K562 (cell line): ENCODE data around the gene LRRC4C. TPM values are rescaled to one million over a fixed set of nuclear protein-coding genes. Genes with fewer than 3 reads are reported as not detected.

Source experiments
- ATAC-seq: fragments of 200-7000 bp; cut with Tn5 transposase; 3 replicates; pipeline ENCODE4 v1.9.1; 2020; ENCODE audit warnings: moderate library complexity
- BruUV-seq: library from RNA; stranded (reverse); fragments of 400-500 nt; replicated peaks from 2 replicates; lab custom pipeline; 2021; lab: Mats Ljungman, UMichigan
- CTCF ChIA-PET: fragments of 300-600 bp; formaldehyde crosslinking; extraction: SDS; loops from one replicate; lab custom pipeline; 2021; ENCODE audit warnings: low intra/inter-chr PET ratio; lab: Yijun Ruan, JAX
- POLR2A ChIA-PET: fragments of 300-600, 350-650 bp; sonication (Branson Sonifier 250); formaldehyde crosslinking; extraction: SDS; loops from one replicate; lab custom pipeline; 2021; ENCODE audit warnings: antibody characterized with exemption, inconsistent platforms; lab: Yijun Ruan, JAX
- DNase-seq, 4 experiments: peaks; one replicate each; pipeline versions ENCODE4 v3.0.0 to v3.0.0-alpha.2; 2011 to 2018; ENCODE audit warnings: low spot score in 3 of 4, mixed read lengths in 3 of 4; ENCODE audit errors: extremely low read depth in 1 of 4
- FAIRE-seq: peaks from 2 replicates; lab custom pipeline; 2011; peaks lifted over from hg19 to GRCh38; lab: Jason Lieb, UNC
- H2AFZ ChIP-seq: 2 replicates; pipeline ENCODE4 v1.6.0; 2011; ENCODE audit warnings: low read depth, low read length, control low read depth, inconsistent platforms
- H3K27ac ChIP-seq: fragments of 200-600 bp; 3 replicates; pipeline ENCODE4 v1.8.0; 2011; ENCODE audit warnings: low read depth, mild to moderate bottlenecking, control low read depth, inconsistent platforms, low read length, moderate library complexity, mixed read lengths; ENCODE audit errors: extremely low read depth
- H3K27me3 ChIP-seq, 2 experiments: fragments of 300-600 bp in 1 of 2; 2 replicates in 1 of 2; 3 replicates in 1 of 2; pipeline versions ENCODE4 v1.6.0 to v1.8.0; 2011; ENCODE audit warnings: inconsistent platforms in 2 of 2, low read length in 2 of 2, mild to moderate bottlenecking in 1 of 2, mixed read lengths in 1 of 2, moderate library complexity in 1 of 2; ENCODE audit not compliant: control insufficient read depth in 2 of 2, insufficient read depth in 2 of 2
- H3K36me3 ChIP-seq: fragments of 300-600 bp; 3 replicates; pipeline ENCODE4 v1.8.0; 2011; ENCODE audit warnings: mild to moderate bottlenecking, low read length, inconsistent platforms; ENCODE audit not compliant: control insufficient read depth, insufficient read depth
- H3K4me1 ChIP-seq, 2 experiments: fragments of 200-600 bp in 1 of 2; replicated peaks in 1 of 2; 2 replicates in 1 of 2; 3 replicates in 1 of 2; pipeline versions ENCODE4 v1.5.1 to v1.8.0; 2011; ENCODE audit warnings: inconsistent platforms in 2 of 2, low read length in 2 of 2, mild to moderate bottlenecking in 1 of 2, mixed read lengths in 1 of 2, moderate library complexity in 1 of 2; ENCODE audit not compliant: control insufficient read depth in 2 of 2, insufficient read depth in 2 of 2
- H3K4me2 ChIP-seq: 2 replicates; pipeline ENCODE4 v1.6.1; 2011; ENCODE audit warnings: low read length, control low read depth, inconsistent platforms, mixed read lengths; ENCODE audit not compliant: insufficient read depth
- H3K4me3 ChIP-seq: fragments of 200-600 bp; sonication (generic), shearing (Covaris generic); 2 replicates; pipeline ENCODE4 v1.5.1; 2016; ENCODE audit warnings: control low read depth, inconsistent platforms
- H3K79me2 ChIP-seq: fragments of 200-600 bp; 3 replicates; pipeline ENCODE4 v1.8.0; 2011; ENCODE audit warnings: low read length, inconsistent platforms; ENCODE audit not compliant: control insufficient read depth, insufficient read depth
- H3K9ac ChIP-seq, 2 experiments: 2 replicates each; pipeline versions ENCODE4 v1.6.0 to v1.6.1; 2011; ENCODE audit warnings: low read depth in 2 of 2, low read length in 2 of 2, control low read depth in 1 of 2, inconsistent platforms in 1 of 2, mild to moderate bottlenecking in 1 of 2, mixed read lengths in 1 of 2; ENCODE audit not compliant: insufficient read depth in 1 of 2
- H3K9me1 ChIP-seq: one replicate; pipeline ENCODE4 v1.6.0; 2011; ENCODE audit warnings: inconsistent platforms, mild to moderate bottlenecking, low read length, moderate library complexity; ENCODE audit not compliant: control insufficient read depth, insufficient read depth
- H3K9me3 ChIP-seq: replicated peaks from 2 replicates; pipeline ENCODE4 v1.5.1; 2011; ENCODE audit warnings: low read depth, low read length, inconsistent platforms; ENCODE audit not compliant: control insufficient read depth, insufficient read depth
- H4K20me1 ChIP-seq: replicated peaks from 2 replicates; pipeline ENCODE4 v1.6.1; 2011; ENCODE audit warnings: low read length, inconsistent platforms, mixed read lengths; ENCODE audit not compliant: control insufficient read depth, insufficient read depth
- BHLHE40 ChIP-seq: IDR thresholded peaks from 2 replicates; pipeline ENCODE4 v1.6.1; 2011; ENCODE audit warnings: low read length, improper control_type of control experiment
- CTCF ChIP-seq, 3 experiments: IDR thresholded peaks in 2 of 3; conservative IDR thresholded peaks in 1 of 3; 2 replicates each; pipeline ENCODE4 v1.5.1; 2011 to 2012; ENCODE audit warnings: low read length in 3 of 3, mild to moderate bottlenecking in 3 of 3, control low read depth in 2 of 3, improper control_type of control experiment in 1 of 3, inconsistent platforms in 1 of 3, low read depth in 1 of 3, mixed read lengths in 1 of 3, moderate library complexity in 1 of 3; ENCODE audit not compliant: insufficient read depth in 2 of 3
- NFIC ChIP-seq: fragments of 450-650 bp; IDR thresholded peaks from 2 replicates; pipeline ENCODE4 v1.6.1; 2017; ENCODE audit warnings: mild to moderate bottlenecking, inconsistent platforms
- NFIX ChIP-seq: fragments of 250-450 bp; sonication (Bioruptor Pico); IDR thresholded peaks from 2 replicates; pipeline ENCODE4 v1.4.0; 2020; ENCODE audit warnings: low read depth, mild to moderate bottlenecking, moderate library complexity
- ZNF12 ChIP-seq: sonication (generic); formaldehyde crosslinking; IDR thresholded peaks from 2 replicates; pipeline ENCODE4 v1.4.0; 2020; ENCODE audit warnings: mild to moderate bottlenecking, missing genetic modification reagents
- WGBS: fragments of 100-300 bp; shearing (Covaris generic); methylation state at CpG from one replicate; pipeline ENCODE4 v1.1.6; 2016; ENCODE audit warnings: low coverage, mixed read lengths; ENCODE audit not compliant: insufficient coverage; ENCODE audit errors: missing lambda C conversion rate; 5-methylcytosine and 5-hydroxymethylcytosine counted together
- in situ Hi-C: fragments of 300-500 bp; cut with MboI; formaldehyde crosslinking; loops from 4 replicates; pipeline ENCODE4 v1.15.0; 2018; ENCODE audit warnings: inconsistent platforms, mixed read lengths
- intact Hi-C: fragments of 100-400 bp; cut with micrococcal nuclease; formaldehyde crosslinking; loops from 2 replicates; pipeline ENCODE4 v1.14.2; 2022
- polyA plus RNA-seq, 8 experiments: library from polyadenylated mRNA; depleted of rRNA in 4 of 8; stranded (reverse) in 5 of 8; unstranded in 3 of 8; fragments of >200 nt; fragmentation: Nextera tagmentation in 2 of 8; fragmentation: Illumina TruSeq in 1 of 8; extraction: Ambion mirVana in 2 of 8; extraction: Trizol in 1 of 8; gene quantifications; 2 replicates each; pipeline versions ENCODE4 v1.2.1 to v1.2.3, GENCODE V29; 2011 to 2014; ENCODE audit warnings: inconsistent platforms in 1 of 8, missing spikeins in 1 of 8
- total RNA-seq, 7 experiments: library from RNA; depleted of rRNA in 6 of 7; stranded (reverse); fragments of >200 nt in 6 of 7; fragmentation: Illumina TruSeq in 2 of 7; extraction: Trizol in 2 of 7; gene quantifications; 2 replicates each; pipeline versions ENCODE4 v1.2.1 to v1.2.3, GENCODE V29; 2011 to 2021; ENCODE audit warnings: low replicate concordance in 1 of 7
- TF ChIP-seq, protein P1 (sequence below): fragments of 200-800 bp; sonication (Bioruptor generic); IDR thresholded peaks from 2 replicates; pipeline ENCODE4 v1.6.1; 2016; ENCODE audit warnings: missing genetic modification characterization, missing compliant biosample characterization

Gene LRRC4C
- total and polyA plus RNA-seq, 9 of the 15 experiments (the other 6 are each of a cell fraction or from before 2014, with no cell fraction given): not detected

DNA sequence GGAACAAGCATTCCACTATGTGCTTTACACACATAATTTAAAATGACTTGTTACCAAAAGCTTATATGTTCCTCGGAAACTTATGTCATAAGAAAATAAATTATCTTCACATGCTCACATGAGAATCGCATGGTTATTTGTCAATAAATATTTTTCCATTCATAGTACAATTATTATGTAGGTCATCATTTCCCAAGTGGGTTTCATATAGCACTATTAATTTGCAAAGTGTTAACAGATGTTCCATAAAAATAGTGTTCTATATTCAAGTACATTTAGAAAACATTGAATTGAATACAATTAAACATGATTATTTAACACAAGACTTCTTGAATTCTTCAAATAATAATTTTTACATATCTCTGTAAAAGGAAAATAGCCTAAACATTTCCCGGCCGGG is 23.9 kb downstream of the LRRC4C start (continued):
- TF ChIP-seq, protein P1, sequence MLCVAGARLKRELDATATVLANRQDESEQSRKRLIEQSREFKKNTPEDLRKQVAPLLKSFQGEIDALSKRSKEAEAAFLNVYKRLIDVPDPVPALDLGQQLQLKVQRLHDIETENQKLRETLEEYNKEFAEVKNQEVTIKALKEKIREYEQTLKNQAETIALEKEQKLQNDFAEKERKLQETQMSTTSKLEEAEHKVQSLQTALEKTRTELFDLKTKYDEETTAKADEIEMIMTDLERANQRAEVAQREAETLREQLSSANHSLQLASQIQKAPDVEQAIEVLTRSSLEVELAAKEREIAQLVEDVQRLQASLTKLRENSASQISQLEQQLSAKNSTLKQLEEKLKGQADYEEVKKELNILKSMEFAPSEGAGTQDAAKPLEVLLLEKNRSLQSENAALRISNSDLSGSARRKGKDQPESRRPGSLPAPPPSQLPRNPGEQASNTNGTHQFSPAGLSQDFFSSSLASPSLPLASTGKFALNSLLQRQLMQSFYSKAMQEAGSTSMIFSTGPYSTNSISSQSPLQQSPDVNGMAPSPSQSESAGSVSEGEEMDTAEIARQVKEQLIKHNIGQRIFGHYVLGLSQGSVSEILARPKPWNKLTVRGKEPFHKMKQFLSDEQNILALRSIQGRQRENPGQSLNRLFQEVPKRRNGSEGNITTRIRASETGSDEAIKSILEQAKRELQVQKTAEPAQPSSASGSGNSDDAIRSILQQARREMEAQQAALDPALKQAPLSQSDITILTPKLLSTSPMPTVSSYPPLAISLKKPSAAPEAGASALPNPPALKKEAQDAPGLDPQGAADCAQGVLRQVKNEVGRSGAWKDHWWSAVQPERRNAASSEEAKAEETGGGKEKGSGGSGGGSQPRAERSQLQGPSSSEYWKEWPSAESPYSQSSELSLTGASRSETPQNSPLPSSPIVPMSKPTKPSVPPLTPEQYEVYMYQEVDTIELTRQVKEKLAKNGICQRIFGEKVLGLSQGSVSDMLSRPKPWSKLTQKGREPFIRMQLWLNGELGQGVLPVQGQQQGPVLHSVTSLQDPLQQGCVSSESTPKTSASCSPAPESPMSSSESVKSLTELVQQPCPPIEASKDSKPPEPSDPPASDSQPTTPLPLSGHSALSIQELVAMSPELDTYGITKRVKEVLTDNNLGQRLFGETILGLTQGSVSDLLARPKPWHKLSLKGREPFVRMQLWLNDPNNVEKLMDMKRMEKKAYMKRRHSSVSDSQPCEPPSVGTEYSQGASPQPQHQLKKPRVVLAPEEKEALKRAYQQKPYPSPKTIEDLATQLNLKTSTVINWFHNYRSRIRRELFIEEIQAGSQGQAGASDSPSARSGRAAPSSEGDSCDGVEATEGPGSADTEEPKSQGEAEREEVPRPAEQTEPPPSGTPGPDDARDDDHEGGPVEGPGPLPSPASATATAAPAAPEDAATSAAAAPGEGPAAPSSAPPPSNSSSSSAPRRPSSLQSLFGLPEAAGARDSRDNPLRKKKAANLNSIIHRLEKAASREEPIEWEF (CRISPR knock-in tag): no peak
- TF ChIP-seq, all 486 proteins: peak for 0

DNA sequence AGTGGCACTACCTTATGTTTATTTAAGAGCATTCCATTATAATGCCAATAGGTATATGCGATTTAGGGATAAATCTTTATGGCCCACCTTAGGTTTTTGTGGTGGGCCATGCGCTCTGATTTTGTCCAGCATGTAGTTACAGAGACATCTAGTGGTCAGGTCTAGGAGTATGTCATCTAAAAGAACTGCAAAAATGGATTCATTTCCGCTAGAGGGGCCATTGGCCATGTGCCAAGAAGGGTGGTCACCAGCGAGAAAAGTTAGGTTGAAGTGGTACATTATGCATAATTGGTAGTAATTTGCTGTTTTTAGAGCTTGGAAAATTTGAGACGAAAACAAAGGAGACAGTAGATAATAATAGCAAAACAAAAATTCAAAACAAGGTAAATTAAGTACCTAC is 27.7 kb downstream of the LRRC4C start:
- ATAC-seq (no peak), DNase-seq (peak; percentile 3 to 16 (median 9)), FAIRE-seq (no peak)
- ChIA-PET CTCF (no interaction called here), POLR2A (no interaction called here)
- no peaks in the 10 kb centered on the region for H3K9me1 ChIP-seq
- H3K9ac ChIP-seq: no peak overlapping the region
- H3K79me2 ChIP-seq: no peaks in the 10 kb centered on the region
- TF ChIP-seq CTCF (IDR thresholded peaks at IDR 0.05 in 2 of 3, conservative IDR thresholded peaks at IDR 0.05 in 1 of 3; ENCODE audit: insufficient read depth in 2 of 3, low read depth in 1 of 3, low read length in 3 of 3) (peak in 2 of 3 experiments; percentile 10 to 23; a peak in 1 of 6 replicates), BHLHE40 (no peak), NFIX (CRISPR knock-in tag) (peak; percentile 34; the same call in 1 of the 2 replicates), NFIC (peak; percentile 88), ZNF12 (CRISPR knock-in tag) (no peak)
- intact Hi-C loops (no loop called here), in situ Hi-C loops (no loop called here)
- 7% methylated on average over 5 of the region's 5 CpGs for WGBS
- H3K4me2 ChIP-seq: no peak overlapping the region
- no peak overlapping the region for H3K4me3 ChIP-seq
- H2AFZ ChIP-seq: no peak overlapping the region
- no peaks in the 10 kb centered on the region for H3K36me3 ChIP-seq
- H3K9me3 ChIP-seq: no peaks in the 10 kb centered on the region
- no peaks in the 10 kb centered on the region for H3K4me1 ChIP-seq
- no peaks in the 10 kb centered on the region for H4K20me1 ChIP-seq
- BruUV-seq: no TSS peak
- no peaks in the 10 kb centered on the region for H3K27me3 ChIP-seq
- H3K27ac ChIP-seq: no peak overlapping the region
